ENCODE data around the gene PHOX2A. TPM values are rescaled to one million over a fixed set of nuclear protein-coding genes. Genes with fewer than 3 reads are reported as not detected.

Gene PHOX2A
- total RNA-seq, 1 experiment from 2014 or later = 1.6 TPM

DNA sequence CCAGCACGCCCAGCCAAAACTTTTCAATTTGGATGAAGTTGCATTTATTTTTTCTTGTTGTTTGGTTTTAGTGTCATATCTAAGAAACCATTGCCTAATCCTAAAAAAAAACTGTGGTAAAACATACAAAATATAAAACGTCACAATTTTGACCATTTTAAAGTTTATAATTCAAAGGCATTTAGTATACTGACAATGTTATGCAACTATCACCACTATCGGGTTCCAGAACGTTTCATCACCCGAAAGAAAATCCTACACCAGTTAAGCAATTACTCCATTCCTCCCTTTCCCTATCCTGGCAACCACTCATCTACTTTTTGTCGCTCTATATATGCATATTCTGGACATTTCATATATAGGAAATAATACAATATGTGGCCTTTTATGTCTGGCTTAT lies 30.5 kb upstream of the PHOX2A start:
- POLR2A ChIA-PET = no interaction called here
- H3K9me3 Mint-ChIP-seq = peaks cover 4% of the 10 kb centered on the region; the same call in 1 of the 2 replicates
- DNase-seq (ENCODE audit: low spot score) = no peak
- no peak overlapping the region for H3K27ac Mint-ChIP-seq
- H3K4me3 Mint-ChIP-seq = no peak overlapping the region
- no peaks in the 10 kb centered on the region for H3K36me3 Mint-ChIP-seq
- no peak for TF ChIP-seq RORB (CRISPR knock-in tag; IDR thresholded peaks at IDR 0.05)
- no peak for TF ChIP-seq CBFB (CRISPR knock-in tag; IDR thresholded peaks at IDR 0.05; ENCODE audit: low read depth)
- TF ChIP-seq, protein P1, sequence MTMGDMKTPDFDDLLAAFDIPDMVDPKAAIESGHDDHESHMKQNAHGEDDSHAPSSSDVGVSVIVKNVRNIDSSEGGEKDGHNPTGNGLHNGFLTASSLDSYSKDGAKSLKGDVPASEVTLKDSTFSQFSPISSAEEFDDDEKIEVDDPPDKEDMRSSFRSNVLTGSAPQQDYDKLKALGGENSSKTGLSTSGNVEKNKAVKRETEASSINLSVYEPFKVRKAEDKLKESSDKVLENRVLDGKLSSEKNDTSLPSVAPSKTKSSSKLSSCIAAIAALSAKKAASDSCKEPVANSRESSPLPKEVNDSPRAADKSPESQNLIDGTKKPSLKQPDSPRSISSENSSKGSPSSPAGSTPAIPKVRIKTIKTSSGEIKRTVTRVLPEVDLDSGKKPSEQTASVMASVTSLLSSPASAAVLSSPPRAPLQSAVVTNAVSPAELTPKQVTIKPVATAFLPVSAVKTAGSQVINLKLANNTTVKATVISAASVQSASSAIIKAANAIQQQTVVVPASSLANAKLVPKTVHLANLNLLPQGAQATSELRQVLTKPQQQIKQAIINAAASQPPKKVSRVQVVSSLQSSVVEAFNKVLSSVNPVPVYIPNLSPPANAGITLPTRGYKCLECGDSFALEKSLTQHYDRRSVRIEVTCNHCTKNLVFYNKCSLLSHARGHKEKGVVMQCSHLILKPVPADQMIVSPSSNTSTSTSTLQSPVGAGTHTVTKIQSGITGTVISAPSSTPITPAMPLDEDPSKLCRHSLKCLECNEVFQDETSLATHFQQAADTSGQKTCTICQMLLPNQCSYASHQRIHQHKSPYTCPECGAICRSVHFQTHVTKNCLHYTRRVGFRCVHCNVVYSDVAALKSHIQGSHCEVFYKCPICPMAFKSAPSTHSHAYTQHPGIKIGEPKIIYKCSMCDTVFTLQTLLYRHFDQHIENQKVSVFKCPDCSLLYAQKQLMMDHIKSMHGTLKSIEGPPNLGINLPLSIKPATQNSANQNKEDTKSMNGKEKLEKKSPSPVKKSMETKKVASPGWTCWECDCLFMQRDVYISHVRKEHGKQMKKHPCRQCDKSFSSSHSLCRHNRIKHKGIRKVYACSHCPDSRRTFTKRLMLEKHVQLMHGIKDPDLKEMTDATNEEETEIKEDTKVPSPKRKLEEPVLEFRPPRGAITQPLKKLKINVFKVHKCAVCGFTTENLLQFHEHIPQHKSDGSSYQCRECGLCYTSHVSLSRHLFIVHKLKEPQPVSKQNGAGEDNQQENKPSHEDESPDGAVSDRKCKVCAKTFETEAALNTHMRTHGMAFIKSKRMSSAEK (CRISPR knock-in tag; IDR thresholded peaks at IDR 0.05; ENCODE audit: borderline replicate concordance) = no peak
- TF ChIP-seq, protein P2, sequence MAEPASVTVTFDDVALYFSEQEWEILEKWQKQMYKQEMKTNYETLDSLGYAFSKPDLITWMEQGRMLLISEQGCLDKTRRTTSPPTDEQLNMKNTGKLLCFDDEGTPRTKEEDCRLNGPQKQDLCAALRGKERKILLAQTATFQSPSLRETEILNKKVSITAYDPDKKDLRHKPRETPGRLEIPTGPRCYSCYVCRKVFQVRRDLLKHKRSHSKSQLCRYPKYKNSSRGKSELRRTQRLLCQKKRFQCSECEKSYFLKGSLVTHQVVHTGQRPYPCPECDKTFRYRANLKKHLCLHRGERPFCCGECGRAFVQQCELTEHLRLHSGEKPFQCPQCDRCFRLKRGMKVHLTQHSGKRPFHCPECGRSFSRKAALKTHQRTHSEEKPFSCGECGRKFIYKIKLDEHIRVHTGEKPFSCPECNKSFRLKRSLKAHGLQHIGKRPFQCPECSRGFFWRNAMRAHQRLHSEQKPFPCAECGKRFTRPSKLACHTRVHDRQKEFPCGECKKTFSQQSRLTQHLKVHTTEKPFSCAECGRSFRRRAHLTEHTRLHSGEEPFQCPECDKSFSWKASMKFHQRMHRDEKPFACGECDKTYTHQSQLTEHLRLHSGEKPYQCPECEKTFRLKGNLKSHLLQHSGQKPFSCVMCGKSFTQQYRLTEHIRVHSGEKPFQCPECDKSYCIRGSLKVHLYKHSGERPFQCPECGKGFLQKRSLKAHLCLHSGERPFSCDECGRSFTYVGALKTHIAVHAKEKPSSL (CRISPR knock-in tag; conservative IDR thresholded peaks at IDR 0.05) = no peak
- TF ChIP-seq, protein P3, sequence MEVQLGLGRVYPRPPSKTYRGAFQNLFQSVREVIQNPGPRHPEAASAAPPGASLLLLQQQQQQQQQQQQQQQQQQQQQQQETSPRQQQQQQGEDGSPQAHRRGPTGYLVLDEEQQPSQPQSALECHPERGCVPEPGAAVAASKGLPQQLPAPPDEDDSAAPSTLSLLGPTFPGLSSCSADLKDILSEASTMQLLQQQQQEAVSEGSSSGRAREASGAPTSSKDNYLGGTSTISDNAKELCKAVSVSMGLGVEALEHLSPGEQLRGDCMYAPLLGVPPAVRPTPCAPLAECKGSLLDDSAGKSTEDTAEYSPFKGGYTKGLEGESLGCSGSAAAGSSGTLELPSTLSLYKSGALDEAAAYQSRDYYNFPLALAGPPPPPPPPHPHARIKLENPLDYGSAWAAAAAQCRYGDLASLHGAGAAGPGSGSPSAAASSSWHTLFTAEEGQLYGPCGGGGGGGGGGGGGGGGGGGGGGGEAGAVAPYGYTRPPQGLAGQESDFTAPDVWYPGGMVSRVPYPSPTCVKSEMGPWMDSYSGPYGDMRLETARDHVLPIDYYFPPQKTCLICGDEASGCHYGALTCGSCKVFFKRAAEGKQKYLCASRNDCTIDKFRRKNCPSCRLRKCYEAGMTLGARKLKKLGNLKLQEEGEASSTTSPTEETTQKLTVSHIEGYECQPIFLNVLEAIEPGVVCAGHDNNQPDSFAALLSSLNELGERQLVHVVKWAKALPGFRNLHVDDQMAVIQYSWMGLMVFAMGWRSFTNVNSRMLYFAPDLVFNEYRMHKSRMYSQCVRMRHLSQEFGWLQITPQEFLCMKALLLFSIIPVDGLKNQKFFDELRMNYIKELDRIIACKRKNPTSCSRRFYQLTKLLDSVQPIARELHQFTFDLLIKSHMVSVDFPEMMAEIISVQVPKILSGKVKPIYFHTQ (CRISPR knock-in tag; IDR thresholded peaks at IDR 0.05) = no peak
- TF ChIP-seq, protein P4, sequence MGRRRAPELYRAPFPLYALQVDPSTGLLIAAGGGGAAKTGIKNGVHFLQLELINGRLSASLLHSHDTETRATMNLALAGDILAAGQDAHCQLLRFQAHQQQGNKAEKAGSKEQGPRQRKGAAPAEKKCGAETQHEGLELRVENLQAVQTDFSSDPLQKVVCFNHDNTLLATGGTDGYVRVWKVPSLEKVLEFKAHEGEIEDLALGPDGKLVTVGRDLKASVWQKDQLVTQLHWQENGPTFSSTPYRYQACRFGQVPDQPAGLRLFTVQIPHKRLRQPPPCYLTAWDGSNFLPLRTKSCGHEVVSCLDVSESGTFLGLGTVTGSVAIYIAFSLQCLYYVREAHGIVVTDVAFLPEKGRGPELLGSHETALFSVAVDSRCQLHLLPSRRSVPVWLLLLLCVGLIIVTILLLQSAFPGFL (CRISPR knock-in tag; IDR thresholded peaks at IDR 0.05; ENCODE audit: borderline replicate concordance) = no peak
- TF ChIP-seq ETV6 (CRISPR knock-in tag; IDR thresholded peaks at IDR 0.05) = no peak
- TF ChIP-seq EMX1 (CRISPR knock-in tag; IDR thresholded peaks at IDR 0.05) = no peak
- no peak for TF ChIP-seq NFE2L1 (CRISPR knock-in tag; IDR thresholded peaks at IDR 0.05)
- no peak for TF ChIP-seq PRRX2 (CRISPR knock-in tag; IDR thresholded peaks at IDR 0.05)
- TF ChIP-seq, protein P5, sequence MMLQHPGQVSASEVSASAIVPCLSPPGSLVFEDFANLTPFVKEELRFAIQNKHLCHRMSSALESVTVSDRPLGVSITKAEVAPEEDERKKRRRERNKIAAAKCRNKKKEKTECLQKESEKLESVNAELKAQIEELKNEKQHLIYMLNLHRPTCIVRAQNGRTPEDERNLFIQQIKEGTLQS (CRISPR knock-in tag; conservative IDR thresholded peaks at IDR 0.05) = no peak
- TF ChIP-seq, protein P6, sequence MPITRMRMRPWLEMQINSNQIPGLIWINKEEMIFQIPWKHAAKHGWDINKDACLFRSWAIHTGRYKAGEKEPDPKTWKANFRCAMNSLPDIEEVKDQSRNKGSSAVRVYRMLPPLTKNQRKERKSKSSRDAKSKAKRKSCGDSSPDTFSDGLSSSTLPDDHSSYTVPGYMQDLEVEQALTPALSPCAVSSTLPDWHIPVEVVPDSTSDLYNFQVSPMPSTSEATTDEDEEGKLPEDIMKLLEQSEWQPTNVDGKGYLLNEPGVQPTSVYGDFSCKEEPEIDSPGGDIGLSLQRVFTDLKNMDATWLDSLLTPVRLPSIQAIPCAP (CRISPR knock-in tag; IDR thresholded peaks at IDR 0.05) = no peak
- no peak for TF ChIP-seq OVOL2 (CRISPR knock-in tag; IDR thresholded peaks at IDR 0.05; ENCODE audit: borderline replicate concordance)
- no peak for TF ChIP-seq IRF2 (CRISPR knock-in tag; IDR thresholded peaks at IDR 0.05; ENCODE audit: borderline replicate concordance, low read depth)
- TF ChIP-seq, protein P7, sequence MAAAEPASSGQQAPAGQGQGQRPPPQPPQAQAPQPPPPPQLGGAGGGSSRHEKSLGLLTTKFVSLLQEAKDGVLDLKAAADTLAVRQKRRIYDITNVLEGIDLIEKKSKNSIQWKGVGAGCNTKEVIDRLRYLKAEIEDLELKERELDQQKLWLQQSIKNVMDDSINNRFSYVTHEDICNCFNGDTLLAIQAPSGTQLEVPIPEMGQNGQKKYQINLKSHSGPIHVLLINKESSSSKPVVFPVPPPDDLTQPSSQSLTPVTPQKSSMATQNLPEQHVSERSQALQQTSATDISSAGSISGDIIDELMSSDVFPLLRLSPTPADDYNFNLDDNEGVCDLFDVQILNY (CRISPR knock-in tag; IDR thresholded peaks at IDR 0.05) = no peak
- no peak for TF ChIP-seq KAT7 (CRISPR knock-in tag; IDR thresholded peaks at IDR 0.05; ENCODE audit: borderline replicate concordance)
- TF ChIP-seq, protein P8, sequence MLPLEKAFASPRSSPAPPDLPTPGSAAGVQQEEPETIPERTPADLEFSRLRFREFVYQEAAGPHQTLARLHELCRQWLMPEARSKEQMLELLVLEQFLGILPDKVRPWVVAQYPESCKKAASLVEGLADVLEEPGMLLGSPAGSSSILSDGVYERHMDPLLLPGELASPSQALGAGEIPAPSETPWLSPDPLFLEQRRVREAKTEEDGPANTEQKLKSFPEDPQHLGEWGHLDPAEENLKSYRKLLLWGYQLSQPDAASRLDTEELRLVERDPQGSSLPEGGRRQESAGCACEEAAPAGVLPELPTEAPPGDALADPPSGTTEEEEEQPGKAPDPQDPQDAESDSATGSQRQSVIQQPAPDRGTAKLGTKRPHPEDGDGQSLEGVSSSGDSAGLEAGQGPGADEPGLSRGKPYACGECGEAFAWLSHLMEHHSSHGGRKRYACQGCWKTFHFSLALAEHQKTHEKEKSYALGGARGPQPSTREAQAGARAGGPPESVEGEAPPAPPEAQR (CRISPR knock-in tag; IDR thresholded peaks at IDR 0.05) = no peak
- TF ChIP-seq SMAD3 (CRISPR knock-in tag; IDR thresholded peaks at IDR 0.05; ENCODE audit: borderline replicate concordance) = no peak
- no peak for ATAC-seq
- CTCF ChIA-PET = no interaction called here
- H3K27me3 Mint-ChIP-seq (ENCODE audit: low read depth) = no peaks in the 10 kb centered on the region
- peaks cover 4% of the 10 kb centered on the region; the same call in 1 of the 2 replicates for H3K4me1 Mint-ChIP-seq

Measured in WTC11 (cell line).